C4-2B (cell line): ENCODE measurements around the gene MORF4L2.

Experiments used
- CTCF ChIP-seq: fragments of 450-650 bp; conservative IDR thresholded peaks from 2 replicates; pipeline ENCODE4 v1.5.1; 2017; ENCODE audit warnings: mild to moderate bottlenecking
- ZFX ChIP-seq: fragments of 450-650 bp; IDR thresholded peaks from 2 replicates; pipeline ENCODE4 v1.6.1; 2017

DNA sequence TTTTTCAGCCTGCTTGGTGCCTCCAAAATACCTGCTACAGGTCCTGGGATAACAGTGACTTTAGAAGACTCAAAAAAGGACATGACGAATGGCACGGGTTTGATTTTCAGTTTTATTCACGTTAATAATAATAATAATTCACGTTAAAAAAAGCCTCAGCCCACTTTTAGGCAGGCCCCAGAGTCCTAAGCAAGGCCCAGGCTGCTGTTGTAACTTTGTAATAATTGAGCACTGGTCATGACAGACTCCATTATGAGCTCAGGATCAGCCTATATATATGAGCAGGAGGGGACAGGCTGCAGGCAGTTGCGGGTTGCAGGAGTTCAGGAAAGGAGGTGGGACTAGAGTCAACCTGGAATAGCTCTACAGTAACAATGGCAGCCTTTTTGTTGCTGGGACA, 24.1 kb upstream of the MORF4L2 start, which contains the start of gene TMEM31:
- no peak for TF ChIP-seq CTCF
- TF ChIP-seq ZFX: no peak
